H9 (cell line): ENCODE measurements around the gene ARFGEF3. TPM values are rescaled to one million over a fixed set of nuclear protein-coding genes. Genes with fewer than 3 reads are reported as not detected.

Source experiments
- DNase-seq: peaks from one replicate; pipeline ENCODE4 v3.0.0-alpha.2; 2017
- H2AFZ ChIP-seq: one replicate; pipeline ENCODE4 v1.6.1; 2013; ENCODE audit warnings: mild to moderate bottlenecking, low read length, control low read depth, moderate library complexity
- H2AK5ac ChIP-seq: 2 replicates; pipeline ENCODE4 v1.6.1; 2013; ENCODE audit warnings: low read length, control low read depth, mixed read lengths; ENCODE audit not compliant: insufficient read length
- H2BK120ac ChIP-seq: one replicate; pipeline ENCODE4 v1.6.1; 2013; ENCODE audit warnings: low read depth, mild to moderate bottlenecking, low read length, control low read depth, inconsistent platforms; ENCODE audit not compliant: poor library complexity, severe bottlenecking
- H2BK12ac ChIP-seq: 2 replicates; pipeline ENCODE4 v1.6.1; 2013; ENCODE audit warnings: low read length, control low read depth, mixed read lengths, low read depth; ENCODE audit not compliant: insufficient read length
- H2BK15ac ChIP-seq: 2 replicates; pipeline ENCODE4 v1.6.1; 2013; ENCODE audit warnings: low read depth, low read length, control low read depth
- H2BK20ac ChIP-seq: one replicate; pipeline ENCODE4 v1.6.1; 2013; ENCODE audit warnings: low read depth, mild to moderate bottlenecking, low read length, control low read depth, inconsistent platforms; ENCODE audit not compliant: poor library complexity, severe bottlenecking
- H2BK5ac ChIP-seq: 2 replicates; pipeline ENCODE4 v1.6.1; 2013; ENCODE audit warnings: low read length, control low read depth, mixed read lengths; ENCODE audit not compliant: insufficient read length
- H3K14ac ChIP-seq: 2 replicates; pipeline ENCODE4 v1.6.1; 2013; ENCODE audit warnings: low read length, control low read depth; ENCODE audit not compliant: insufficient read depth
- H3K18ac ChIP-seq: 2 replicates; pipeline ENCODE4 v1.6.1; 2013; ENCODE audit warnings: low read depth, mild to moderate bottlenecking, mixed read lengths, low read length, control low read depth; ENCODE audit not compliant: insufficient read length
- H3K23ac ChIP-seq: 2 replicates; pipeline ENCODE4 v1.6.1; 2013; ENCODE audit warnings: low read length, control low read depth, mixed read lengths, low read depth; ENCODE audit not compliant: insufficient read length
- H3K23me2 ChIP-seq: 2 replicates; pipeline ENCODE4 v1.6.1; 2013; ENCODE audit warnings: low read depth, mild to moderate bottlenecking, mixed read lengths, low read length, control low read depth; ENCODE audit not compliant: insufficient read length, poor library complexity, severe bottlenecking
- H3K27ac ChIP-seq: 2 replicates; pipeline ENCODE4 v1.5.1; 2013; ENCODE audit warnings: low read length, control low read depth, mixed read lengths, low read depth; ENCODE audit not compliant: insufficient read length
- H3K27me3 ChIP-seq: 2 replicates; pipeline ENCODE4 v1.6.1; 2013; ENCODE audit warnings: low read length, control low read depth, inconsistent platforms; ENCODE audit not compliant: insufficient read depth
- H3K4ac ChIP-seq: 2 replicates; pipeline ENCODE4 v1.6.1; 2013; ENCODE audit warnings: low read depth, mild to moderate bottlenecking, control low read depth, inconsistent platforms, low read length, moderate library complexity
- H3K4me1 ChIP-seq: 2 replicates; pipeline ENCODE4 v1.6.1; 2013; ENCODE audit warnings: low read length, control low read depth, inconsistent platforms; ENCODE audit not compliant: insufficient read depth
- H3K4me2 ChIP-seq: 2 replicates; pipeline ENCODE4 v1.6.1; 2013; ENCODE audit warnings: low read length, control low read depth, mixed read lengths; ENCODE audit not compliant: insufficient read length, insufficient read depth
- H3K56ac ChIP-seq: 2 replicates; pipeline ENCODE4 v1.6.1; 2013; ENCODE audit warnings: low read depth, mild to moderate bottlenecking, mixed read lengths, low read length, control low read depth; ENCODE audit not compliant: insufficient read length
- H3K79me1 ChIP-seq: 2 replicates; pipeline ENCODE4 v1.6.1; 2013; ENCODE audit warnings: low read depth, mild to moderate bottlenecking, moderate library complexity, low read length, control low read depth, inconsistent platforms; ENCODE audit not compliant: insufficient read depth, poor library complexity, severe bottlenecking
- H3K79me2 ChIP-seq: 2 replicates; pipeline ENCODE4 v1.6.1; 2013; ENCODE audit warnings: low read length, control low read depth, inconsistent platforms; ENCODE audit not compliant: insufficient read depth
- H3K9ac ChIP-seq: 2 replicates; pipeline ENCODE4 v1.6.1; 2013; ENCODE audit warnings: low read length, control low read depth, mixed read lengths; ENCODE audit not compliant: insufficient read length; ENCODE audit errors: extremely low read depth
- H3K9me3 ChIP-seq: one replicate; pipeline ENCODE4 v1.6.1; 2013; ENCODE audit warnings: low read depth, low read length, inconsistent platforms; ENCODE audit not compliant: control insufficient read depth
- H3T11ph ChIP-seq: one replicate; pipeline ENCODE4 v1.6.1; 2013; ENCODE audit warnings: mild to moderate bottlenecking, low read length, control low read depth, inconsistent platforms
- H4K20me1 ChIP-seq: one replicate; pipeline ENCODE4 v1.6.1; 2013; ENCODE audit not compliant: control insufficient read depth, insufficient read length, insufficient read depth
- H4K5ac ChIP-seq: 2 replicates; pipeline ENCODE4 v1.6.1; 2013; ENCODE audit warnings: low read depth, mild to moderate bottlenecking, mixed read lengths, low read length, control low read depth; ENCODE audit not compliant: insufficient read length
- H4K8ac ChIP-seq: replicated peaks from 2 replicates; pipeline ENCODE4 v1.6.1; 2013; ENCODE audit warnings: low read length, control low read depth, mixed read lengths, low read depth; ENCODE audit not compliant: insufficient read length
- H4K91ac ChIP-seq: 2 replicates; pipeline ENCODE4 v1.6.1; 2013; ENCODE audit warnings: low read depth, mild to moderate bottlenecking, moderate library complexity, mixed read lengths, low read length, control low read depth; ENCODE audit not compliant: insufficient read length
- H3K27ac Mint-ChIP-seq, 3 experiments: 2 replicates in 2 of 3; 3 replicates in 1 of 3; pipeline ENCODE4 v1.8.0; 2020 to 2021; ENCODE audit warnings: mixed read lengths in 3 of 3, mild to moderate bottlenecking in 1 of 3, moderate library complexity in 1 of 3
- H3K27me3 Mint-ChIP-seq: 2 replicates; pipeline ENCODE4 v1.8.0; 2021; ENCODE audit warnings: low read depth, mild to moderate bottlenecking, moderate library complexity, mixed read lengths
- H3K36me3 Mint-ChIP-seq, 3 experiments: 2 replicates in 2 of 3; 3 replicates in 1 of 3; pipeline ENCODE4 v1.8.0; 2020 to 2021; ENCODE audit warnings: low read depth in 3 of 3, mixed read lengths in 3 of 3; ENCODE audit not compliant: insufficient read depth in 1 of 3
- H3K4me1 Mint-ChIP-seq, 2 experiments: 2 replicates each; pipeline ENCODE4 v1.8.0; 2020; ENCODE audit warnings: mixed read lengths in 2 of 2
- H3K4me3 Mint-ChIP-seq, 2 experiments: 2 replicates in 1 of 2; 3 replicates in 1 of 2; pipeline ENCODE4 v1.8.0; 2020 to 2021; ENCODE audit warnings: mild to moderate bottlenecking in 2 of 2, mixed read lengths in 2 of 2, moderate library complexity in 1 of 2
- H3K9me3 Mint-ChIP-seq, 2 experiments: 2 replicates in 1 of 2; 3 replicates in 1 of 2; pipeline ENCODE4 v1.8.0; 2020; ENCODE audit warnings: mild to moderate bottlenecking in 2 of 2, mixed read lengths in 2 of 2, moderate library complexity in 1 of 2
- CTCF ChIP-seq: fragments of 200-600 bp; sonication (generic); conservative IDR thresholded peaks from 3 replicates; pipeline ENCODE4 v1.8.0; 2021; ENCODE audit warnings: antibody characterized with exemption, mild to moderate bottlenecking
- WGBS: extraction: QIAGEN DNeasy Blood & Tissue Kit; methylation state at CpG from one replicate; pipeline ENCODE4 v1.1.7; 2013; ENCODE audit warnings: missing lambda C conversion rate, low lambda C conversion rate, mixed read lengths; ENCODE audit not compliant: insufficient read length; ENCODE audit errors: extremely low coverage; 5-methylcytosine and 5-hydroxymethylcytosine counted together
- total RNA-seq: library from RNA; stranded (reverse); gene quantifications from 2 replicates; pipeline ENCODE4 v1.2.1, GENCODE V29; 2021

ARFGEF3 gene
- total RNA-seq, 1 experiment from 2014 or later, result 13.7 TPM

DNA sequence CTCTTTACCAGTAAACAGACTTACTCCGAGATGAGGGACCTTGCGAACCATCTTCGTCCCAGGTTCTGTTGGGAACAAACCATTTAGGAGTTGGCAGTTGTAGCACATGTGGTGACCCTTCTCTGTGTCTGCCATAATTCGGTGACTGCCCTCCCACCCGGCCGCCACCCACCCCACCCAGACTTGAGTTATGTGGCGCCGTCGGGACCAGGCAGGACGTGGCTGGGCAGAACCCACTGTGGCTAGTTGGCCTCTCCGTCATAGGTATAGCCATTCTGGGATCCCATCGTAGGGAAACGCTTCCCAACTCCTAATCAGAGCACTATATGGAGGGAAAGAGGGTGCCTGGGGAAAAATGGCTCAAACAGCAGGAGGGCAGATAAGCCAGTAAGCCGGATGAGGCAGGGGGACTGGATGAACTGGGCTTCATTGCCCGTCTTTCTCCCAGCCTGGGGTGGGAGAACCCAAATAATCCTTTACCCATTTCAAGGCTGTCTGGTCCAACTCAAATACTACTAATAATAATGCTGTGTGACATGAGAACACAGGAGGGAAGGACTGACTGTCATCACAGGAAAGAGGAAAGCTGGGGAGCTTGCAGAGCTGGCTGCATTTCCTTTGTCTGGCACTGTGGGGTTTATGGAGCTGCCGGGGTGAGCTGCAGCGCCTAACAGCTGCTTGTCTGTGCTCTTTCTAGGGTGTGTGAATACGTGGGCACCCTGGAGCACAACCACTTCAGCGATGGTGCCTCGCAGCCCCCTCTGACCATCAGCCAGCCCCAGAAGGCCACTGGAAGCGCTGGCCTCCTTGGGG is 129.5 kb downstream of the ARFGEF3 start:
- Histone ChIP-seq H3K56ac (no peak overlapping the region), H4K91ac (no peak overlapping the region), H2BK5ac (no peak overlapping the region), H3K79me1 (no peaks in the 10 kb centered on the region), H3K23ac (no peak overlapping the region), H4K20me1 (no peaks in the 10 kb centered on the region), H3K14ac (no peak overlapping the region), H4K5ac (no peak overlapping the region), H3K9me3 (no peaks in the 10 kb centered on the region), H3T11ph (no peak overlapping the region), H2BK20ac (no peak overlapping the region), H3K27ac (no peak overlapping the region), H3K27me3 (no peaks in the 10 kb centered on the region), H3K4me1 (no peaks in the 10 kb centered on the region; the same call in 1 of the 2 replicates), H3K4me2 (no peak overlapping the region), H3K4ac (no peak overlapping the region), H2BK120ac (no peak overlapping the region), H3K9ac (no peak overlapping the region), H2AK5ac (no peak overlapping the region), H2BK12ac (no peak overlapping the region), H2AFZ (no peak overlapping the region), H4K8ac (no peak overlapping the region), H2BK15ac (no peak overlapping the region), H3K18ac (no peak overlapping the region), H3K23me2 (no peaks in the 10 kb centered on the region), H3K79me2 (no peaks in the 10 kb centered on the region)
- TF ChIP-seq CTCF, result no peak
- no peaks in the 10 kb centered on the region for H3K9me3 Mint-ChIP-seq
- WGBS, result no CpG with 5 or more reads among the region's 21 CpGs
- no peak overlapping the region for H3K4me3 Mint-ChIP-seq
- no peak overlapping the region; a peak in 1 of 7 replicates for H3K27ac Mint-ChIP-seq
- peaks cover 8 to 23% (median 15%) of the 10 kb centered on the region in 3 experiments for H3K36me3 Mint-ChIP-seq
- H3K27me3 Mint-ChIP-seq, result no peaks in the 10 kb centered on the region
- no peak for DNase-seq
- peaks cover 16 to 17% of the 10 kb centered on the region in 2 experiments for H3K4me1 Mint-ChIP-seq
